ENCODE measurements around the gene TMEM69. TPM values are rescaled to one million over a fixed set of nuclear protein-coding genes. Genes with fewer than 3 reads are reported as not detected.
"Not testable (repeated sequence)": the region's sequence is repeated elsewhere in the genome, so short reads cannot be mapped to it uniquely, and the experiment has no call there.

TMEM69 gene
- total RNA-seq, 1 experiment from 2014 or later, result 23.4 TPM

GRCh38 chr1:45730075-45730779, 42.2 kb downstream of the TMEM69 start:
- no peak for DNase-seq (ENCODE audit: low read depth in 1 of 2, low spot score in 2 of 2)
- H3K27ac ChIP-seq, result no peak overlapping the region

GRCh38 chr1:45730780-45731319, 42.9 kb downstream of the TMEM69 start:
- Histone ChIP-seq H3K9me3 (replicated peaks) (no peaks in the 10 kb centered on the region), H3K27ac (no peak overlapping the region), H3K4me3 (no peak overlapping the region), H3K27me3 (replicated peaks) (no peaks in the 10 kb centered on the region), H3K36me3 (no peaks in the 10 kb centered on the region), H3K4me1 (replicated peaks) (no peaks in the 10 kb centered on the region)
- no peak for DNase-seq (ENCODE audit: low read depth in 1 of 2, low spot score in 2 of 2)

More at GRCh38 chr1:45730075-45730779, 42.2 kb downstream of the TMEM69 start:
- no peaks in the 10 kb centered on the region for H3K27me3 ChIP-seq (replicated peaks)
- H3K4me3 ChIP-seq, result no peak overlapping the region
- H3K36me3 ChIP-seq, result no peaks in the 10 kb centered on the region
- H3K9me3 ChIP-seq (replicated peaks), result no peaks in the 10 kb centered on the region
- no peaks in the 10 kb centered on the region for H3K4me1 ChIP-seq (replicated peaks)

DNA sequence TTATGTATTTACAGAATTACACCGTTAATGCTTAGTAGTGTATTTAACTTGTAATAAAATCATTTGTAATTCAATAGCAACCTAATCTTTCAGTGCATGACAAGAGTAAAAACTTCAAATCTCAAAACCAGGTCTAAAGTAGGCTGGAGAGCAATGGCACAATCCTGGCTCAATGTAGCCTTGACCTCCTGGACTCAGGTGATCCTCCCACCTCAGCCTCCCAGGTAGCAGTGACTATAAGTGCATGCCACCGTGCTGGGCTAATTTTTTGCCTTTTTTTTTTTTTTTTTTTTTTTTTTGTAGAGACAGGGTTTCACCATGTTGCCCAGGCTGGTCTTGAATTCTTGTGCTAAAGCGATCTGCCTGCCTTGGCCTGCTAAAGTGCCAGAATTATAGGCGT, 51.2 kb downstream of the TMEM69 start:
- Histone ChIP-seq H3K4me1 (replicated peaks) (no peaks in the 10 kb centered on the region), H3K27me3 (replicated peaks) (no peaks in the 10 kb centered on the region), H3K4me3 (no peak overlapping the region), H3K36me3 (peaks cover 7% of the 10 kb centered on the region), H3K27ac (no peak overlapping the region), H3K9me3 (replicated peaks) (no peaks in the 10 kb centered on the region; the same call in 1 of the 2 replicates)
- DNase-seq (ENCODE audit: low read depth in 1 of 2, low spot score in 2 of 2), result no peak

DNA sequence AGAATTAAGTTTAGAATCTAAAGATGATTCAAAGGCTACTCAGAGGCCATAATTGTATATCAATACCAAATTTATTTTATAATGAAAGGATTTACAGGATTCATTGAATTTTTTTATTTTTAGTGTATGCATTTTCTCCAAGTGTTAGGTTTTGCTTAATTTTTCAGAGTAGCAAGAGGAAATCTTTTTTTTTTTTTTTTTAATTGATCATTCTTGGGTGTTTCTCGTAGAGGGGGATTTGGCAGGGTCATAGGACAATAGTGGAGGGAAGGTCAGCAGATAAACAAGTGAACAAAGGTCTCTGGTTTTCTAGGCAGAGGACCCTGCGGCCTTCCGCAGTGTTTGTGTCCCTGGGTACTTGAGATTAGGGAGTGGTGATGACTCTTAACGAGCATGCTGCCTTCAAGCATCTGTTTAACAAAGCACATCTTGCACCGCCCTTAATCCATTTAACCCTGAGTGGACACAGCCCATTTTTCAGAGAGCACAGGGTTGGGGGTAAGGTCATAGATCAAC, 51.7 kb downstream of the TMEM69 start:
- H3K9me3 ChIP-seq (replicated peaks); H3K27ac ChIP-seq; DNase-seq (ENCODE audit: low read depth in 1 of 2, low spot score in 2 of 2); H3K4me3 ChIP-seq; H3K4me1 ChIP-seq (replicated peaks); H3K27me3 ChIP-seq (replicated peaks): not testable (repeated sequence)
- H3K36me3 ChIP-seq, result peaks cover 10% of the 10 kb centered on the region

Other genes starting within 250 kb of the TMEM69 start
- 2.0 and 3.2 TPM in 2 replicates for gene TESK2, start 197.0 kb upstream of the TMEM69 start, total RNA-seq (2014; rRNA removed; shearing (Covaris generic))
- gene CCDC163, start 188.1 kb upstream of the TMEM69 start, total RNA-seq (2014; rRNA removed; shearing (Covaris generic)), result 1.9 and 2.3 TPM in 2 replicates
- 2.3 and 4.9 TPM in 2 replicates for gene MMACHC, start 187.9 kb upstream of the TMEM69 start, total RNA-seq (2014; rRNA removed; shearing (Covaris generic))
- gene PRDX1, start 166.3 kb upstream of the TMEM69 start, total RNA-seq (2014; rRNA removed; shearing (Covaris generic)), result 661 and 828 TPM in 2 replicates
- gene AKR1A1, start 137.4 kb upstream of the TMEM69 start, total RNA-seq (2014; rRNA removed; shearing (Covaris generic)), result 49.8 and 99.3 TPM in 2 replicates
- 141 and 151 TPM in 2 replicates for gene NASP, start 104.1 kb upstream of the TMEM69 start, total RNA-seq (2014; rRNA removed; shearing (Covaris generic))
- 0.34 TPM in 1 of 2 replicates, not detected in the other for gene CCDC17, start 64.1 kb upstream of the TMEM69 start, total RNA-seq (2014; rRNA removed; shearing (Covaris generic))
- gene GPBP1L1, start 1.6 kb upstream of the TMEM69 start, total RNA-seq (2014; rRNA removed; shearing (Covaris generic)), result 38.7 and 95.1 TPM in 2 replicates
- gene IPP, start 62.5 kb downstream of the TMEM69 start, total RNA-seq (2014; rRNA removed; shearing (Covaris generic)), result 11.9 and 13.0 TPM in 2 replicates
- gene MAST2, start 115.4 kb downstream of the TMEM69 start, total RNA-seq (2014; rRNA removed; shearing (Covaris generic)), result 8.9 and 16.8 TPM in 2 replicates